ENCODE data around the gene MAPKAP1.

The MAPKAP1 gene

GRCh38 chr9:125479846-125480615, 227.0 kb downstream of the MAPKAP1 start:
- DNase-seq, result no peak

GRCh38 chr9:125477089-125477544, 229.9 kb downstream of the MAPKAP1 start:
- no peak for DNase-seq

- DNase-seq, result peak; percentile 50
These were observed 230.4 kb downstream of the MAPKAP1 start for GRCh38 chr9:125476645-125477044.

- no peak for DNase-seq
These were observed 231.6 kb downstream of the MAPKAP1 start for GRCh38 chr9:125475385-125475784.

- DNase-seq, result peak; percentile 39
These were observed 233.9 kb downstream of the MAPKAP1 start for GRCh38 chr9:125472926-125473701.

GRCh38 chr9:125472562-125472925, 234.5 kb downstream of the MAPKAP1 start:
- no peak for DNase-seq

- no peak for DNase-seq
These were observed 236.0 kb downstream of the MAPKAP1 start for GRCh38 chr9:125470767-125471580.

GRCh38 chr9:125470189-125470588, 236.8 kb downstream of the MAPKAP1 start:
- DNase-seq, result no peak

GRCh38 chr9:125468646-125469045, 238.4 kb downstream of the MAPKAP1 start:
- DNase-seq, result no peak

- no peak for DNase-seq
These were observed 239.8 kb downstream of the MAPKAP1 start for GRCh38 chr9:125467116-125467740.

- DNase-seq, result no peak
These were observed 240.6 kb downstream of the MAPKAP1 start for GRCh38 chr9:125466411-125466810.

- no peak for DNase-seq
These were observed 242.2 kb downstream of the MAPKAP1 start for GRCh38 chr9:125464591-125465385.

- DNase-seq, result no peak
These were observed 243.1 kb downstream of the MAPKAP1 start for GRCh38 chr9:125463926-125464325.

- DNase-seq, result peak; percentile 19
These were observed 244.1 kb downstream of the MAPKAP1 start for GRCh38 chr9:125462861-125463291.

GRCh38 chr9:125461636-125462190, 245.3 kb downstream of the MAPKAP1 start:
- DNase-seq, result no peak

GRCh38 chr9:125460883-125461635, 245.9 kb downstream of the MAPKAP1 start:
- no peak for DNase-seq

GRCh38 chr9:125460346-125460745, 246.7 kb downstream of the MAPKAP1 start:
- no peak for DNase-seq

GRCh38 chr9:125457357-125457756, 249.7 kb downstream of the MAPKAP1 start:
- no peak for DNase-seq

- no peak for DNase-seq
These were observed 251.1 kb downstream of the MAPKAP1 start for GRCh38 chr9:125455876-125456275.

- no peak for DNase-seq
These were observed 251.9 kb downstream of the MAPKAP1 start for GRCh38 chr9:125455132-125455531.
